MG63 (cell line): Measurements from ENCODE around the gene JAZF1. TPM values are rescaled to one million over a fixed set of nuclear protein-coding genes. Genes with fewer than 3 reads are reported as not detected.

Source experiments
- DNase-seq: peaks from one replicate; pipeline ENCODE4 v3.0.0-alpha.2; 2020
- H3K27me3 ChIP-seq: fragments of 250-450 bp; sonication (Bioruptor Pico); 2 replicates; pipeline ENCODE4 v1.5.1; 2020; ENCODE audit warnings: mild to moderate bottlenecking, moderate library complexity
- H3K36me3 ChIP-seq: fragments of 250-450 bp; sonication (Bioruptor Pico); 2 replicates; pipeline ENCODE4 v1.5.1; 2020; ENCODE audit warnings: mild to moderate bottlenecking, moderate library complexity
- H3K4me3 ChIP-seq: fragments of 250-450 bp; sonication (Bioruptor Pico); 2 replicates; pipeline ENCODE4 v1.5.1; 2020; ENCODE audit warnings: mild to moderate bottlenecking, moderate library complexity
- H3K9me3 ChIP-seq: fragments of 250-450 bp; sonication (Bioruptor Pico); 2 replicates; pipeline ENCODE4 v1.5.1; 2020; ENCODE audit warnings: mild to moderate bottlenecking, moderate library complexity
- total RNA-seq: library from RNA; depleted of rRNA; stranded (reverse); fragments of >200 nt; shearing (Covaris generic); gene quantifications from 2 replicates; pipeline ENCODE4 v1.2.3, GENCODE V29; 2014; ENCODE audit warnings: low replicate concordance

Gene JAZF1
- total RNA-seq, 1 experiment from 2014 or later = 7.6 TPM

DNA sequence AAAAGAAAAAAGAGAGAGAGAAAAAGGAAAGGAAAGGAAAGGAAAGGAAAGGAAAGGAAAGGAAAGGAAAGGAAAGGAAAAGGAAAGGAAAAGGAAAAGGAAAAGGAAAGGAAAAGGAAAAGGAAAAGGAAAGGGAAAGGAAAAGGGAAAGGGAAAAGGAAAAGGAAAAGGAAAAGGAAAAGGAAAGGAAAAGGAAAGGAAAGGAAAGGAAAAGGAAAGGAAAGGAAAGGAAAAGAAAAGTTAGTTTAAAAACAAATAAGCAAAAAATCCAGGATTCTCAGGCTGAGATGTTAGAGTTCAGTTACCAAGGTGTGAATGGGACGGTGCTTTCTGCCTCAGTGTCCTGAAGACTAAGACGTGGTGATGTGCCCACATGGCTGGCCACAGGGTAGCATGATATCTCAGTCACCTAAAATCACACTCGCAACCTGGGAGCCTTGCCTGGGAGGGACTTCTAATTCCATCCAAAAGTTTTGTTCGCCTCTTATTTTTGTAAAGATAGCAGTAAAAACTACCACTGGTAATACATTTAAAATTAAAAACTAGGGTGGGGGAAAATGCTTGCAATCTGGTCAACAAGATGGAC lies 70.1 kb downstream of the JAZF1 start:
- Histone ChIP-seq H3K36me3 (no peaks in the 10 kb centered on the region), H3K27me3 (no peaks in the 10 kb centered on the region), H3K9me3 (no peaks in the 10 kb centered on the region), H3K4me3 (no peak overlapping the region)
- no peak for DNase-seq

DNA sequence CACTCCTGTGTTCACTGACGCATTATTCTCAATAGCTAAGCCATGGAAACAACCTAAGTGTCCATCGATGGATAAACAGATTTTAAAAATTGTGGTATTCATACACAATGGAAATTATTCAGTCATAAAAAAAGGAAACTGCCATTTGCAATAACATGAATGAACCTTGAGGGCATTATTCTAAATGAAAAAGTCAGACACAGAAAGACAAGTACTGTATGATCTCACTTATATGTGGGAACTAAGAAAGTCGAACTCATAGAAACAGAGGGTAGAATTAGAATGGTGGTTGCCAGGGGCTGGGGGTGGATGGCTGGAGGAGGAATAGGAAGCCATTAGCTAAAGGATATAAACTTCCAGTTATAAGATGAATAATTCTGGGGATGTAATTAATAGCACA lies 71.8 kb downstream of the JAZF1 start:
- H3K9me3 ChIP-seq = no peaks in the 10 kb centered on the region
- H3K36me3 ChIP-seq = 0 out of 2 replicates have a peak, but pooled peaks cover 2% of the 10 kb centered on the region
- no peak overlapping the region for H3K4me3 ChIP-seq
- H3K27me3 ChIP-seq = no peaks in the 10 kb centered on the region
- DNase-seq = no peak

DNA sequence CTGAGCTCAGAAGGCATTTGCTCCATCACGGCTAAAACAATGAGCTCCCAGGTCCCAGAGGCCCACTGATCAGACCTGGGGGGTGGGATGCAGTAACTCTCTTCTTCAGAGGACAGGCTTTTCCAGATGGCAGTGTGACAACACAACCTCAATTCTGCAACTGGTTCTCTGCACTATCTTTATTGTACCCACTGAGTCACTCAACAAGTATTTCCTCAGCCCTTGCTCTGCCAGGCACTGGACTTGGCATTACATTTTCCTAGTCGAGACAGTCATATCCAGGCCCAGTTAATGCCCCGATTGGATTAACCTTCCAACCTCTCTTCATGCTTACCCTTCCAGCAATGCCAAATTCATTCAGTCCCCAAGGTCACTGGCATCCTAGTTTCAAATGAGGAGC lies 72.6 kb downstream of the JAZF1 start:
- no peaks in the 10 kb centered on the region for H3K9me3 ChIP-seq
- no peak overlapping the region for H3K4me3 ChIP-seq
- DNase-seq = peak; percentile 85
- 0 out of 2 replicates have a peak, but pooled peaks cover 2% of the 10 kb centered on the region for H3K36me3 ChIP-seq
- H3K27me3 ChIP-seq = no peaks in the 10 kb centered on the region

DNA sequence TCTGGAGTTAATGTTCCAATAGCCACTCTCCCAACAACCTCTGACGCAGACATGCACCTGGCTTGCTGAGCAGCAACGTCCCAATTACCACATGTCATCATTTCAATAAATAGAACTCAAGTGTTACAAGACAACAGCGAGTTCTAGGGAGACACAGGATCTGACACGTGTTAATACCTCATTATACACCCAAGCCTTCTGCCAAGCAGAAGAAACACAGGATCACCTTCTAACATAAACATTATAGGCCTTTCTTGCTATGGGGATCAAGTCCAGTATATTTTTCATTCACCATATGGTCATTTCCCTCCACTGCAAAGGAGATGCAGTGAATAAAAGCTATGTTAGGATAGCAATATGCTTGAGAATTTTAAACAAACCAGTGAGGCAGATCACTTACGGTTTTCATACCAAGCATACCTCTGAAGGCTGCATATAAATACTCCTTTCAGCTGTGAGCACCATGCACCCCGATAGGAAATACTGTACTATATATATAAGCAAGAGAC lies 74.2 kb downstream of the JAZF1 start:
- no peaks in the 10 kb centered on the region for H3K27me3 ChIP-seq

DNA sequence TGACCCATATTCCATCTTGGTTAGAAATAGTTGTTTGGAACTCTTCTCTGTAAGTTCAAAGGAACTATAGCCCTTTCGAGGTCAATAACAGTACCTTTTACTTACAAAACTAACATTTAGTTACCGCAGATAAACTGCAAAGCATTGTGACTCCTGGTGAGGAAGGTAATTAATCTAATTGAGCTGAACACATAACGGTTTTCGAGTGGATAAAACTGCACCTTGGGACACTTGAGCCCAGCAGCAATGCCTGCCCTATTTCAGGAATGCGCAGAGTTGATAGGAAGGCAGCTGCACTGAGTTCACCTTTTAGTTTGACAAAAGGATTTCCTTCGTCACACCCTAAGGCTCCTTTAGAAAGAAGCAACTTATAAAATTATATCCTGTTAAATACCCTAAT lies 75.4 kb downstream of the JAZF1 start:
- H3K4me3 ChIP-seq = no peak overlapping the region
- no peaks in the 10 kb centered on the region for H3K27me3 ChIP-seq
- H3K9me3 ChIP-seq = no peaks in the 10 kb centered on the region
- peaks cover 5% of the 10 kb centered on the region; the same call in 1 of the 2 replicates for H3K36me3 ChIP-seq
- no peak for DNase-seq

More for the DNA sequence above, 74.2 kb downstream of the JAZF1 start:
- Histone ChIP-seq H3K36me3 (0 out of 2 replicates have a peak, but pooled peaks cover 2% of the 10 kb centered on the region), H3K9me3 (no peaks in the 10 kb centered on the region), H3K4me3 (no peak overlapping the region)
- no peak for DNase-seq

DNA sequence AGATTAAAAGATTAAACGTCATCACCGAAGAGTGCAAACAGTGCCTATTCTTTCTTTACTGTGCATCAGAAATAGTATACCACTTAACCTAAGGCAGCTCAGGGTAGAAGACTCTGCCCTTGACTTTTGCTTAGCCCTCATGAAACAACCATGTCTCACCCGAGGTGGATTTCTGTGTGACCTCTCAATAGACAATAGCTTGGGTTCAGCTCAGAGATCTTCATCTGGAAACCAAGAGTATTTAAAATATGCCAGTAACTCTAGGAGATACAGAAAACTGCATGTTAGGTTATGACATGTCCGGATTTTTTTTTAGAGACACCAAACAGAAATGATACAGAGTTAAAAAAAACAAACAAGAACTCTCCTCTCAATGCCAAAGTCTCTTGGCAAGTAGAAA lies 75.8 kb downstream of the JAZF1 start:
- DNase-seq = no peak
- Histone ChIP-seq H3K36me3 (peaks cover 5% of the 10 kb centered on the region; the same call in 1 of the 2 replicates), H3K9me3 (no peaks in the 10 kb centered on the region), H3K4me3 (no peak overlapping the region), H3K27me3 (no peaks in the 10 kb centered on the region)

DNA sequence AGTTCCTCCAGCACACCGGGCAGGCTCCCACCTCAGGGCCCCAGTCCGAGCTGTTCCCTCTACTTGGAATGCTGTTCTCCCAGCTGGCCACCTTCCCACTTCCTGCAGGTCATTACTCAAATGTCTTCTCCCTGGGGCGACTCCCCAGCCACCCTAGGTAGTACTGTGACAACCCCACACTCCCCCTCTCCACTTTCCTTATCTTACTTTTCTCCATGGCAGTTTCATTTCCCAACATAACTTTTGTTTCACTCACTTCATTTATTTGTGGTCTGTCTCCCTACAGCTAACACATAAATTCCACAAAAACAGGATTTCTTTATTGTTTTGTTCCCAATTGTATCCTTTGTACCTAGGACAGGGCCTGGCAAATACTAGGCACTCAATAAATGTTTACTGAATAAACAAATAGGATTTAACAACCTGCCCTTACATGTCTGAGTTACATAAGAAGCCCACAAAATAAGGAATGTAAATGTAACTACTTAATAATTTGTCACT lies 76.5 kb downstream of the JAZF1 start:
- Histone ChIP-seq H3K9me3 (no peaks in the 10 kb centered on the region), H3K27me3 (no peaks in the 10 kb centered on the region), H3K4me3 (no peak overlapping the region), H3K36me3 (peaks cover 5% of the 10 kb centered on the region; the same call in 1 of the 2 replicates)
- no peak for DNase-seq

DNA sequence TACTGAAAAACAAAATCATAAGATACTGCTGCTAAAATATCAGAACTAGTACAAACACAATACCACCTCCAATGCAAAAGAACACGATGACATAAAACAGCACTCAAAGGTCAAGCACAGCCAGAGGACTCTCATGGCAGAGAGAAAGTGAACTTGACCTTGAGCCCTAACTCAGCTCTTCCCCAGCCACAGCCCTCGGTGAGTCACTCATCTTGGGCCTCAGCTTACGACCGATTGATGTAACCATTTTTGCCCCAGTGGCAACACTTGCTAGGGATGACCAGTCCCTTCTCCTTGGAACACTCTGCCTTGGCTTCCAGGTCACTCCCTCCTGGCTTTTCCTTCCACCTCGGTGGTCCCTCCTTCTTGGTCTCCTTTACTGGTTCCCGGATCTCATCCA lies 77.8 kb downstream of the JAZF1 start:
- no peak overlapping the region for H3K4me3 ChIP-seq
- H3K9me3 ChIP-seq = no peaks in the 10 kb centered on the region
- H3K27me3 ChIP-seq = no peaks in the 10 kb centered on the region
- H3K36me3 ChIP-seq = peaks cover 6% of the 10 kb centered on the region; the same call in 1 of the 2 replicates
- peak; percentile 78 for DNase-seq

DNA sequence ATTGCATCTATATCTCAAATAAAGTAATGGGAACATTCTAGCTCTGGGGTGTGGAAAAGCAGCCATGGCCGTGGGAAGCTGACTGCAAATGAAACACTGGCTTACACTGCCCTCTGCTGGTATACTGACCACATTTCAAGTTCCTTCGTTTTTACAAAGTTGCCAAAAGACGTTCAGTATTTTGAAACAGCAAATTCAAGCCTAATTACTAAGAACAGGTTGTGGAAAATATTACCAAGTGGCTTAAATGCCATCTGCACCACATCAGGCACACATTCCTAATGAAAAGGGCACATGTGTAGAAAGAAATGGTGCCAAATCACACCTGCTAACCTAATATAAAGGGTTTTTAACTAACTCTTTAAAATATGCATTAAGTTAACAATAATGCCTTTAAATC lies 83.9 kb downstream of the JAZF1 start:
- Histone ChIP-seq H3K4me3 (no peak overlapping the region), H3K27me3 (no peaks in the 10 kb centered on the region), H3K9me3 (no peaks in the 10 kb centered on the region), H3K36me3 (peaks cover 4% of the 10 kb centered on the region; the same call in 1 of the 2 replicates)
- peak; percentile 16 for DNase-seq

DNA sequence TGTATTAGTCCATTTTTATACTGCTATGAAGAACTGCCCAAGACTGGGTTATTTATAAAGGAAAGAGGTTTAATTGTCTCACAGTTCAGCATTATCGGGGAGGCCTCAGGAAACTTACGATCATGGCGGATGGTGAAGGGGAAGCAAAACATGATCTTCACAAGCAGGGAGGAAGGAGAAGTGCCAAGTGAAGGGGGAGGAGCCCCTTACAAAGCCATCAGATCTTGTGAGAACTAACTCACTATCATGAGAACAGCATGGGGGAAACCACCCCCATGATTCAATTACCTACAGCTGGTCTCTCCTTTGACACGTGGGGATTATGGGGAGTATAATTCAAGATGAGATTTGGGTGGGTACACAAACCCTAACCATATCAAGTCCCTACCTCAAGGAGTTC lies 85.4 kb downstream of the JAZF1 start:
- DNase-seq = no peak
- H3K4me3 ChIP-seq = no peak overlapping the region
- no peaks in the 10 kb centered on the region for H3K9me3 ChIP-seq
- 0 out of 2 replicates have a peak, but pooled peaks cover 2% of the 10 kb centered on the region for H3K36me3 ChIP-seq
- H3K27me3 ChIP-seq = no peaks in the 10 kb centered on the region

DNA sequence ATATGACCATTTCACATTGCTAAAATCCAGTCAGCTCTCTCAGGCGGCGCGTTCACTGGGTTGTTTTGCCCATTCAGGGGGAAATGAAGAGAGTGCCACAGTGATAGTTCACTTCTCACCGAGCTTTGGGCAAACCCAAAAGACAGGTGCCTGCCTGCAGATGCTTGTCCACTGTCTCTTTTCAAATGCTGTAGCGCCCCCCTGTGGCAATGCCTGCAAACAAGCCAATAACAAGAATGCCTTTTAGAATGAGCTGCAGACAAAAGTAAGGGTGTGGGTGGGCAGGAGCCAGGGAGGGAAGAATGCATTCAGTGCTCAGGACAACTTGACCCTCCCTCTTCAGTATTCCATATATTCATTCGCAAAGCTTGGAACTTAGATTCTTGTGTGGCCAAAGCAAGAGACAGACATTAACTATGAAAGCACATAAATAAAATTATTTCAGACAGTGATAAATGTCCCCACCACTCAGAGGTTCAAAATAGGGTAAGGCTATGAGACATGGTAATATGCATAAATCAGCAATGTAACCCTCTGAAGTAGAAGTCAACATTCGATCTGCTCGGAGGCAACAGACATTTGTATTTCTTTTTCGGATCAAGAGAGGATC lies 86.9 kb downstream of the JAZF1 start:
- H3K9me3 ChIP-seq = no peaks in the 10 kb centered on the region
- H3K4me3 ChIP-seq = no peak overlapping the region
- H3K36me3 ChIP-seq = no peaks in the 10 kb centered on the region
- H3K27me3 ChIP-seq = no peaks in the 10 kb centered on the region
- peak; percentile 64 for DNase-seq

DNA sequence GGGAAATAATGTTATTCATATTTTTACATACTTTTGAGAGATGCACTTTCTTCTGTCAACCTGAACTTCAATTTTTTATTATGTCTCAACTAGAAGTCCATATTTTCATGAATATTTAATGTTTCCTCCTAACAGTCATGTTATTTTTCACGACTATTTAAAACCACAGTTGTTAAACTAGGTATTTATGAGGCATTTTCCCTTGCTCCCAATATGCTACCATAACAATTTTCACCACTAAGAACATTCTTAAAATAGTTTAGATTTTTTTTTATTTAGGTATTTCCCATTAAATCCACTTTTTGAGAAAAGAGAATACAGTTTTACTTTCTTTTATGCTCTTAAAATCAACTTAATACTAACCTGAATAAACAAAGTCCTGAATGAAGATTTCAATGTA lies 89.4 kb downstream of the JAZF1 start:
- H3K4me3 ChIP-seq = no peak overlapping the region
- no peaks in the 10 kb centered on the region for H3K36me3 ChIP-seq
- no peak for DNase-seq
- H3K27me3 ChIP-seq = no peaks in the 10 kb centered on the region
- no peaks in the 10 kb centered on the region for H3K9me3 ChIP-seq

DNA sequence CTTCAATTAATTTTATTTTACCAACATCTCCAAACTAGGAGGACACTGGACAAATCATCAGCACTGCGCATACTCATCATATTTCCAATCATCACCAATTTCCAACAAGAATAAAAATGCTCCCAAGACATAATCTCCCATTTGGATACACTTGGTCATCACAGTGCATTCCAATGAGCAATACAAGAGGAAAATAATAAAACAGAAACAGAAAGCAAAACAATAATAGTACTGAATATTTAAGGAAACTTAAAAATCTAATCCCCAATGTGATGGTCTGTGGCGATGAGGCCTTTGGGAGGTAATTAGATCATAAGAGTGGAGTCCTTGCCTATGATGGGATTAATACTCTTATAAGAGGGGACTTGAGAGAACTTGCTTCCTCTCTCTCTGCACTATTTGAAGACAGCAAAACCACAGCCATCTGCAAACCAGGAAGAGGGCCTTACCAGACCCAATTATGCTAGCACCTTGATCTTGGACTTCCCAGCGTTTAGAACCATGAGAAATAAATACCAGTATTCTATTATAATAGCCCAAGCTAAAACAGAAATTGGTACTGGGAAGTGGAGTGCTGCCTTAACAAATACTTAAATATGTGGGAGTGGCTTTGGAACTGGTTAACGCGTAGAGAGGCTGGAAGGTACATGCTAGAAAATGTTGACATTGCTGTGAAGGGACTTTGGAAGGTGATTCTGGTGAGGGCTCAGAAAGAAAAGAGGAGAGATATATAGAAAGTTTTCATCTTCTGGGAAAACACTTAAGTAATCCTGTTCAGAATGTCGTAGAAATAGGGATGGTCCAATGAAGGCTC lies 91.5 kb downstream of the JAZF1 start:
- H3K27me3 ChIP-seq = no peaks in the 10 kb centered on the region
- DNase-seq = no peak
- H3K4me3 ChIP-seq = no peak overlapping the region
- H3K9me3 ChIP-seq = no peaks in the 10 kb centered on the region
- H3K36me3 ChIP-seq = no peaks in the 10 kb centered on the region

DNA sequence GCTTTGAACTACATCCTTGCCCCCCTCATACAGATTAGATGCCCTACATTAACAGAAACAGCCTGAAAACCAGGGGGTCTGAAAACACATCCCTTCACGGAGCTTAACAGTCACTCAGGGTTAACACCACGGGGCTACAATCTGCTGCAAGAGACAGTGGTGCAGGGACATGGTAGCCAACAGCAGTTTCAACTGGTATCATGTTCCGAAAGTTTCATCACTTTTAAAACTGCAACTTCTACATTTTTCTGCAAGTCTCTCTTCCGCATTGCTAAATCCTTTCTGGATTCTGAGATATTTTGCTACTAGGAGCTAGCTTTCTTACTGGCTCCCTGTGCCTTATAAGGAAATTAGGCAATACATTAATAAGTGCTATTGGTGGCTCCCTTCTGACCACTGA lies 92.6 kb downstream of the JAZF1 start:
- Histone ChIP-seq H3K9me3 (no peaks in the 10 kb centered on the region), H3K27me3 (no peaks in the 10 kb centered on the region), H3K36me3 (no peaks in the 10 kb centered on the region), H3K4me3 (no peak overlapping the region)
- DNase-seq = no peak

DNA sequence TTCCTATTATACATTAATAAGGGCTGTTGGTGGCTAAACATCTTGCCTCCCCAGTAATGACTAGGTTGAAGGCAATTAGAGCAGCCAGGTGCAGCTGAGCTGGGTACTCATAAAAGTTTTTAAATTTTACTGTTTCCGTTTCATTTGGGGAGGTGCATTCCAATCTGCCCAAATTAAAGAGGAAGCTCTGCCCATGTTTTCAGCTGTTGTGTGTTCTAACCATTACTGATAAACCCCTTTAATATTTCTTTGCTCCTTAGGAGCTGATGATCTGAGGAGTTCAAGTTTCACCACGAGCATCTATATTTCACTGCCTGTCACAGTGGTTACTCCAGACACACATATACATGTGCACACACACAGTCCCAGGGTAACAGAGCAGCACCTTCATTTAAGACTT lies 94.4 kb downstream of the JAZF1 start:
- H3K4me3 ChIP-seq = no peak overlapping the region
- no peaks in the 10 kb centered on the region for H3K9me3 ChIP-seq
- no peak for DNase-seq
- no peaks in the 10 kb centered on the region for H3K36me3 ChIP-seq
- H3K27me3 ChIP-seq = no peaks in the 10 kb centered on the region

DNA sequence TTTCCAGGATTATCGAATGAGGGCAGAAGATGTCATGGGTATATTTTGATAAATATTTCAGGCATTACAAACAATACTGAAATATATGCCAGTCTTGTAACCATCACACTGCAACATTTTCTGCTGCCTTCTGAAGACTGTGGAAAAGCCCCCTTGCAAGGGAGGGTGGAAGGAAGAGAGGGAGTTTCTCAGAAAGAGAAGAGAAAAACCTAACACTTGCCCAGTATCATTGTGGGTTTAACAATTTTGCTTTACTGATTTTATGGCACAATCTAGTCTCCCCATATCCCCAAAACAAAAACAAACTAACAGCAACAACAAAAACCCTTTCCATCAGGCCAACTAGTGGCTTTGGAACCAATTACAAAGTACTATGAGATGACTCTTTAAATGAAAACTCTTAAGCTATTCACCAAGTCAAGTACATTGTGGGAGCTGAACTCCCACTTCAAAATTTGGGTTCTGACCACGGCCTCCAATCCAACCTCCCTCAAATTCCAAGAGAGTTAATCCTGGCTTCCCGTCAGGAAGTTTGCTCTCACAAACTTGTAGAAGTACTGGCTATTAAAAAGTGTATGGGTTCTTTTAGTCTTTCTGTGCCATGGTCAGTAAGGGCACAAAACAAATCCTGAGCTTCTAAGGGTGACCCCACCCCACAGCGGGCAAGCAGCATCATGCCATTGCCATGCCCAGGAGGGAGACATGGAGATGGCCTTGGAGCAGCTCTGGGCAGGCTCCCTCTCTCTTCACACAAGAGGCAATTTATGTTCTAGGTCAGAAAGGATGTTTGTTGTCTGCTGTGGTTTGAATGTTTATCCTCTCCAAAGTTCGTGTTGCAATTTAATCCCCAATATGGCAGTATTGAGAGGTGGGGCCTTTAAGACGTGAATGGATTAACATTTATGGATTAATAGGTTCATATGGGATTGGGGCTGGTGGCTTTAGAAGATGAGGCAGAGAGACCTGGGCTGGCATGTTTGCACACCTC lies 96.3 kb downstream of the JAZF1 start:
- Histone ChIP-seq H3K36me3 (no peaks in the 10 kb centered on the region), H3K9me3 (no peaks in the 10 kb centered on the region), H3K27me3 (no peaks in the 10 kb centered on the region), H3K4me3 (no peak overlapping the region)
- DNase-seq = no peak
